T47D (cell line): ENCODE results near the gene GHITM.
A peak's percentile ranks its signal among the peaks of the same experiment; 100 is the strongest.
"Not testable (repeated sequence)": the region's sequence is repeated elsewhere in the genome, so short reads cannot be mapped to it uniquely, and the experiment has no call there.

Experiments used
- DNase-seq, 2 experiments: peaks; one replicate each; pipeline versions ENCODE4 v3.0.0 to v3.0.0-alpha.2; 2011 to 2012; ENCODE audit warnings: low read depth in 1 of 2, low spot score in 1 of 2
- JUND ChIP-seq: IDR thresholded peaks from 2 replicates; pipeline ENCODE4 v1.6.1; 2012; ENCODE audit warnings: low read depth
- in situ Hi-C: cut with HindIII; loops from 2 replicates; pipeline ENCODE4 v1.10.0; 2016; ENCODE audit warnings: low sequenced_read_pairs, low pct_unique_long_range_greater_than_20kb

GHITM gene

GRCh38 chr10:84173501-84173929 lies 34.2 kb downstream of the GHITM start, which contains the start of gene GPR15LG:
GPR15LG (plus strand) TSS chr10:84173801; CDS start chr10:84173852, 51 bp downstream.
- no peak for TF ChIP-seq JUND
- in situ Hi-C loops = no loop called here
- no peak for DNase-seq

- DNase-seq = no peak
- in situ Hi-C loops = no loop called here
- no peak for TF ChIP-seq JUND
These were observed 36.1 kb downstream of the GHITM start for GRCh38 chr10:84175436-84175835.

GRCh38 chr10:84176351-84176750 lies 37.0 kb downstream of the GHITM start:
- in situ Hi-C loops = no loop called here
- no peak for DNase-seq
- no peak for TF ChIP-seq JUND

GRCh38 chr10:84176836-84177474 lies 37.6 kb downstream of the GHITM start:
- no peak for TF ChIP-seq JUND
- DNase-seq = no peak
- in situ Hi-C loops = no loop called here

DNA sequence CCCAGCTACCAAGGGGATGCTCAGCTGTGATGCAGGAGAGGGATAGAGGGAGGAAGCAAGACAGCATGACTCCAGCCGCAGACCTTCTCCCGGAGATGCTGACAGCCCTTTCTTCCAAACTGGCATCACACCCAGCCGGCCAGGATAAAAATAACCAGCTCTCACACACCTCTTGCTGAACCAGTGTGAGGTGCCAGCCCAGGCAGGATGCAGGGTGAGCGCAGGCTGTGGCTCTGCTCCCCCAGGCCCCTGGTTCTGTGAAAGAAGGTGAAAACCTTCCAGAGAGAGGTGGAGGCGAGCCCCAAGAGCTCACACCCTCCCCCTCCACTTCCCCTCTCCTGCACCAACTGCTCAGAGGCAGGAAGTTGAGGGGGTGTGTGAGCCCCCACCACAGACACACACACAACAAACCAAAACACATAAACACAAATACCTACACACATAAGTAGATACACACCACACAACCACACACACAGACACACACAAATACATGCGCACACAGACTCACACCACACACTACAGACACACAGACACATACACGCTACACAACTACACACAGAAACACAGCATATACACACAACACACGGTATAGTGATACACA lies 38.3 kb downstream of the GHITM start:
- TF ChIP-seq JUND = no peak
- no peak for DNase-seq
- in situ Hi-C loops = no loop called here

DNA sequence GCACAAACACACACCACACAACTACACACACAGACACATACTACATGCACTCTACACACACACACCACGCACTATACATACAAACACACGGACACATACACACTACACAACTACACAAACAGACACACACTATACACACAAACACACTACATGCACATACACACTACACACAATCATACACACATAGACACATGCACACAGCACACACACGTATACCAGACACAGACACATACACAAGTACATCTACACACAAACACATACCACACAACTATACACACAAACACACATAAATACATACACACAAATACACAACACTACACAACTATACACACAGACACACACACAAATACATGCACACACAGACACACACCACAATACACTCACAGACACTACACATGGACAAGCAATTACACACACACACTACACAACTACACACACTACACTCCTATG lies 38.9 kb downstream of the GHITM start:
- in situ Hi-C loops = no loop called here
- TF ChIP-seq JUND = no peak
- DNase-seq = no peak

DNA sequence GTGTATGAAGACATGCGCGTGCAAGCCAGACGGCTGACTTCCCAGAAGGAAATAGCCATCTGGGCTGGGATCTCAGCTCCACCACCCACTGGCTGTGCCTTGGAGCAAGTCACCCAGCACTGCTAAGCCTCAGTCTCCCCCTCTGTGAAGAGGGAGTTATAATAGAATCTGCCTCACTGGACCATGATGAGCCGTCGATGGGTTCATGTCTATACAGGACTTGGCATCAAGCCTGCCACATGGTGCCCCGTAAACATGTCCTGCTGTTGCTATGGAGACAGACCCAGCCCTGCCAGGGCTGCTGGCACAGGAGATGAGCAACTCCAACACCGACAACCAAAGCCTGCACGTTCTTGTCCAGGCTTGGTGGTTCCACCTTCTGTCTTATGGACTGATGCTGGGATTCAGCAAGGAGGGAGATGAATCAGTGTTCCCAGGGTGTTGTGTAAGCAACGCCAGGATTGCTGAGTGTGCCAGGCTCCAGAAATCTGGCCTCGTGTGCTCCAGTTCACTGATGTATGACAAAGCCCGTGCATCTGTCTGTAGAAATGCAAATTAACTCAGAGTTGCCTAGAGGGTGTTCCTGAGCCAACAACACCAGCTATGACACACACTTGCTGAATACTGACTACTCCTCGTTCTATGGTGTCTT lies 39.9 kb downstream of the GHITM start:
- TF ChIP-seq JUND = no peak
- in situ Hi-C loops = no loop called here
- peak in 1 of 2 experiments; percentile 36 for DNase-seq

GRCh38 chr10:84180386-84180785 lies 41.1 kb downstream of the GHITM start:
- DNase-seq, in situ Hi-C loops: not testable (repeated sequence)

DNA sequence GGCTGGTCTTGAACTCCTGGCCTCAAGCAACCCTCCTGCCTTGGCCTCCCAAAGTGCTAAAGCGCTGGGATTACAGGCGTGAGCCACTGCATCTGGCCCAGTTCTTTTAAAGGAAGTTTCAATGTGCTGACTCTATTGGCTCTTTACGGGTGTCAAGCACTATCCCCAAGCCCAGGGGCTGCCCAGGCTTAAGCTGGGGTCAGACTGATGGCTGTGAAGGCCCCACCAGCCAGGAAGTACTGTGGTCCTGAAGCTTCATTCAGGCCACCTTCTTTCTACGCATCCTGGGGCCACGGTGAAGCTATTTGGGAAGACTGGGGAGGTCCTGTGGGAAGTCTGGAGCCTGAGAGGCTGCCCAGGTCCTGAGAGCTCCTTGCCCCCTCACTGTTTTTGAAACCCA lies 42.3 kb downstream of the GHITM start:
- in situ Hi-C loops = no loop called here
- DNase-seq = no peak
- TF ChIP-seq JUND = no peak

DNA sequence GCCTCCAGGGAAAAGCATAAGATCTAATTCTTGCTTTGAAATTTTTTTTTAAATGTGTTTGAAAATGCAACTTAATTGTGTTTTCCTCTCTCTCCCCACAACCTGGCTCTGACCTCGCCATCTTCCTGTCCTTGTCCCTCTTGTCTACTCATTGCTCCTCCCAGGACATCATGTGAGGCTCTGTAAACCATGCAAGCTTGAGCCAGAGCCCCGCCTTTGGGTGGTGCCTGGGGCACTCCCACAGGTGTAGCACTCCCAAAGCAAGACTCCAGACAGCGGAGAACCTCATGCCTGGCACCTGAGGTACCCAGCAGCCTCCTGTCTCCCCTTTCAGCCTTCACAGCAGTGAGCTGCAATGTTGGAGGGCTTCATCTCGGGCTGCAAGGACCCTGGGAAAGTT lies 45.2 kb downstream of the GHITM start:
- in situ Hi-C loops = no loop called here
- no peak for TF ChIP-seq JUND
- peak in 1 of 2 experiments; percentile 38 for DNase-seq

GRCh38 chr10:84185526-84186175 lies 46.3 kb downstream of the GHITM start:
- no peak for DNase-seq
- TF ChIP-seq JUND = no peak
- in situ Hi-C loops = no loop called here

DNA sequence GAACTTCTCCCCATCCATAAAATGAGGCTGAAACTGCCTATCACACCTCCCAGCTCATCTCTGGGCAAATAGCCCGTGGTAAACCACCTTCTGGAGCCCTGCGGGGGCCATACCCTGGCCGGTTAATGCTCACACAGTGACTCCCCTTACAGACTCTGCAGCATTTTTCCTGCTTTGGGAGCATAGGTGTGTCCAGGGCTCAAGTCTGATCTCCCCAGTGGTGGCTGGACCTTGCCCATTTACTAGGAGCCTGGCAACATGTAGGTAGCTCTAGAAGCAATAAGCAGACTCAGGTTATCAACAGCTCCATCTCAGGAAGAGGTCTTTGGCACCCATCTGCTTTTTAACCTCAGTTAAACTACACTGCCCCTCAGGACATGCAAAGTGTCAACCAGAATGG lies 49.5 kb downstream of the GHITM start:
- DNase-seq = no peak
- TF ChIP-seq JUND = no peak
- in situ Hi-C loops = no loop called here

DNA sequence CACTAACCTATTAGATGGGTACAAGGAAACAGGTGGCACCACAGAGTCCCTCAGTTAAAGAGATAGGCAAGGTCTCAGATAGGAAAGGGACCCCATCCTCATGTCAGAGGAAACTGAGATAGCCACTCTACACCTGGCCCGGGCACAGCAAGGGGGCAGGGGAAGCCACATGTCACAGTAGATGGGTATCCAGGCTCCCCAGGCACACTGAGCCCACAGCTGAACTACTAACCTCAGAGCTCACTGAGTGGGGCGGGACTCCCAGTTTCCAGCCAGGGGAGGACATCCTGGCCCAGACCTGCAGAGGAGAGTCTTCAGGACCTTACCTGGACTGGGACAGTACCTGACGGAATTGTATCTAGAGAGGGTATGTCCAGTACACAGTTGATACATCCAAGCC lies 51.3 kb downstream of the GHITM start:
- no peak for TF ChIP-seq JUND
- DNase-seq = no peak
- in situ Hi-C loops = no loop called here
